Smooth muscle cell (in vitro differentiated cells): Measurements from ENCODE around the gene DRD4. TPM values are rescaled to one million over a fixed set of nuclear protein-coding genes. Genes with fewer than 3 reads are reported as not detected.

ENCODE experiments used
- DNase-seq: peaks from one replicate; lab custom pipeline; 2025; ENCODE audit not compliant: unreplicated experiment; lab: John Stamatoyannopoulos, UW
- H2AFZ ChIP-seq: fragments of 200-600 bp; sonication (generic); 2 replicates; pipeline ENCODE4 v1.6.0; 2016; ENCODE audit warnings: antibody characterized with exemption, low read depth, mild to moderate bottlenecking
- H3F3A ChIP-seq: fragments of 200-600 bp; sonication (generic); 2 replicates; pipeline ENCODE4 v1.6.0; 2017; ENCODE audit warnings: antibody characterized with exemption, low read depth
- H3K27ac ChIP-seq: fragments of 200-600 bp; sonication (generic); 2 replicates; pipeline ENCODE4 v1.5.1; 2016; ENCODE audit warnings: low read depth, mild to moderate bottlenecking
- H3K27me3 ChIP-seq: fragments of 200-600 bp; sonication (generic); 2 replicates; pipeline ENCODE4 v1.6.1; 2016; ENCODE audit warnings: low read depth, mild to moderate bottlenecking
- H3K36me3 ChIP-seq: fragments of 200-600 bp; sonication (generic); 2 replicates; pipeline ENCODE4 v1.5.1; 2016; ENCODE audit warnings: low read depth
- H3K4me1 ChIP-seq: fragments of 200-600 bp; sonication (generic); 2 replicates; pipeline ENCODE4 v1.5.1; 2016; ENCODE audit warnings: low read depth
- H3K4me2 ChIP-seq: fragments of 200-600 bp; sonication (generic); 2 replicates; pipeline ENCODE4 v1.6.0; 2016; ENCODE audit warnings: mild to moderate bottlenecking
- H3K4me3 ChIP-seq: fragments of 200-600 bp; sonication (generic); 2 replicates; pipeline ENCODE4 v1.5.1; 2016; ENCODE audit warnings: mild to moderate bottlenecking
- H3K79me2 ChIP-seq: fragments of 200-600 bp; sonication (generic); 2 replicates; pipeline ENCODE4 v1.6.0; 2016; ENCODE audit warnings: low read depth, mild to moderate bottlenecking
- H3K9ac ChIP-seq: fragments of 200-600 bp; sonication (generic); 2 replicates; pipeline ENCODE4 v1.6.0; 2016; ENCODE audit warnings: low read depth
- H3K9me3 ChIP-seq: fragments of 200-600 bp; sonication (generic); replicated peaks from 2 replicates; pipeline ENCODE4 v1.5.1; 2016; ENCODE audit warnings: low read depth
- H4K20me1 ChIP-seq: fragments of 200-600 bp; sonication (generic); 2 replicates; pipeline ENCODE4 v1.6.0; 2016; ENCODE audit warnings: low read depth
- CTCF ChIP-seq: fragments of 200-600 bp; sonication (generic); IDR thresholded peaks from 2 replicates; pipeline ENCODE4 v1.5.1; 2017; ENCODE audit warnings: borderline replicate concordance, mild to moderate bottlenecking, antibody characterized with exemption; ENCODE audit not compliant: insufficient read depth, poor library complexity, severe bottlenecking
- WGBS: methylation state at CpG from one replicate; pipeline ENCODE4 v1.1.7; 2016; ENCODE audit warnings: low lambda C conversion rate; 5-methylcytosine and 5-hydroxymethylcytosine counted together
- polyA plus RNA-seq: library from polyadenylated mRNA; unstranded; fragments of >200 nt; fragmentation: Nextera tagmentation; extraction: Ambion mirVana; gene quantifications from 2 replicates; pipeline ENCODE4 v1.2.1, GENCODE V29; 2016
- total RNA-seq: library from RNA; depleted of rRNA; stranded (reverse); fragments of >200 nt; gene quantifications from 2 replicates; pipeline ENCODE4 v1.2.3, GENCODE V29; 2014

Gene DRD4
- total and polyA plus RNA-seq, 2 experiments from 2014 or later = 2.7 TPM; not detected in 1

GRCh38 chr11:615504-616319 lies 21.4 kb upstream of the DRD4 start, which contains the start of gene IRF7:
Gene IRF7 (minus strand): TSS chr11:615950. CDS start chr11:615364, 586 bp downstream.
- H3K9me3 ChIP-seq = no peaks in the 10 kb centered on the region
- no peaks in the 10 kb centered on the region for H3K36me3 ChIP-seq
- peak within 1 kb of the TSS; percentile 87 for H3K4me2 ChIP-seq
- peaks cover 48% of the 10 kb centered on the region for H4K20me1 ChIP-seq
- H3K27ac ChIP-seq = peak within 1 kb of the TSS; percentile 85
- H3K79me2 ChIP-seq = no peaks in the 10 kb centered on the region
- H3K4me3 ChIP-seq = peak within 1 kb of the TSS; percentile 82
- H3K4me1 ChIP-seq = peaks cover 7% of the 10 kb centered on the region
- no peaks in the 10 kb centered on the region for H3K27me3 ChIP-seq
- no peak within 1 kb of the TSS for H2AFZ ChIP-seq
- H3K9ac ChIP-seq = peak within 1 kb of the TSS; percentile 85
- TF ChIP-seq CTCF = no peak
- DNase-seq = peak; percentile 93
- H3F3A ChIP-seq = peaks cover 14% of the 10 kb centered on the region
- WGBS = 8% methylated on average over 63 of the region's 66 CpGs

GRCh38 chr11:616320-617198 lies 20.5 kb upstream of the DRD4 start:
- H3K4me1 ChIP-seq = peaks cover 7% of the 10 kb centered on the region
- H3K27ac ChIP-seq = no peak overlapping the region
- no peak for DNase-seq
- no peaks in the 10 kb centered on the region for H3K36me3 ChIP-seq
- H3K4me2 ChIP-seq = peak overlapping the region; percentile 87
- no peak overlapping the region for H3K9ac ChIP-seq
- H3K9me3 ChIP-seq = no peaks in the 10 kb centered on the region
- H3K27me3 ChIP-seq = no peaks in the 10 kb centered on the region
- no peak for TF ChIP-seq CTCF
- H4K20me1 ChIP-seq = peaks cover 46% of the 10 kb centered on the region
- H3K4me3 ChIP-seq = no peak overlapping the region
- H3K79me2 ChIP-seq = no peaks in the 10 kb centered on the region
- 93% methylated on average over 39 of the region's 39 CpGs for WGBS
- H3F3A ChIP-seq = peaks cover 14% of the 10 kb centered on the region
- H2AFZ ChIP-seq = no peak overlapping the region

- WGBS = 99% methylated on average over 24 of the region's 57 CpGs
- TF ChIP-seq CTCF = no peak
Observed at GRCh38 chr11:617199-617911, 19.7 kb upstream of the DRD4 start.

More at GRCh38 chr11:617199-617911, 19.7 kb upstream of the DRD4 start:
- H4K20me1 ChIP-seq = peaks cover 42% of the 10 kb centered on the region
- H3K79me2 ChIP-seq = no peaks in the 10 kb centered on the region
- H2AFZ ChIP-seq = no peak overlapping the region
- H3K27ac ChIP-seq = no peak overlapping the region
- no peak overlapping the region for H3K4me3 ChIP-seq
- peaks cover 10% of the 10 kb centered on the region for H3F3A ChIP-seq
- no peak overlapping the region for H3K9ac ChIP-seq
- no peaks in the 10 kb centered on the region for H3K9me3 ChIP-seq
- DNase-seq = no peak
- H3K4me1 ChIP-seq = peaks cover 7% of the 10 kb centered on the region
- H3K27me3 ChIP-seq = no peaks in the 10 kb centered on the region
- no peak overlapping the region for H3K4me2 ChIP-seq
- H3K36me3 ChIP-seq = no peaks in the 10 kb centered on the region
